NT2/D1 (cell line): ENCODE results near the gene DDX31.

Experiments used
- DNase-seq: peaks from one replicate; pipeline ENCODE4 v3.0.0-alpha.2; 2011; ENCODE audit warnings: low read depth, low spot score
- H3K27me3 ChIP-seq: 2 replicates; pipeline ENCODE4 v1.6.0; 2011; ENCODE audit warnings: mild to moderate bottlenecking; ENCODE audit not compliant: insufficient read length, insufficient read depth
- H3K36me3 ChIP-seq: 2 replicates; pipeline ENCODE4 v1.6.1; 2011; ENCODE audit warnings: mild to moderate bottlenecking, low read length, mixed read lengths; ENCODE audit not compliant: insufficient read depth, insufficient read length
- H3K4me1 ChIP-seq: 2 replicates; pipeline ENCODE4 v1.5.1; 2011; ENCODE audit not compliant: insufficient read depth, insufficient read length
- H3K4me3 ChIP-seq: 2 replicates; pipeline ENCODE4 v1.5.1; 2011; ENCODE audit warnings: low read depth; ENCODE audit not compliant: insufficient read length
- H3K9ac ChIP-seq: 2 replicates; pipeline ENCODE4 v1.6.0; 2011; ENCODE audit warnings: low read depth; ENCODE audit not compliant: insufficient read length
- H3K9me3 ChIP-seq: 2 replicates; pipeline ENCODE4 v1.5.1; 2011; ENCODE audit warnings: mild to moderate bottlenecking, low read length; ENCODE audit not compliant: insufficient read depth
- SUZ12 ChIP-seq: IDR thresholded peaks from 2 replicates; pipeline ENCODE4 v1.6.1; 2011; ENCODE audit not compliant: insufficient read length, insufficient read depth; ENCODE audit errors: extremely low read depth
- YY1 ChIP-seq: IDR thresholded peaks from 2 replicates; pipeline ENCODE4 v1.6.1; 2011; ENCODE audit not compliant: insufficient read length, insufficient read depth
- ZNF274 ChIP-seq: IDR thresholded peaks from 2 replicates; pipeline ENCODE4 v1.6.1; 2011; ENCODE audit warnings: mild to moderate bottlenecking, low read depth, low read length

Gene DDX31

GRCh38 chr9:132647806-132648205 lies 22.0 kb downstream of the DDX31 start:
- no peak for DNase-seq
- no peaks in the 10 kb centered on the region for H3K9me3 ChIP-seq
- H3K4me1 ChIP-seq: no peaks in the 10 kb centered on the region
- no peak overlapping the region for H3K4me3 ChIP-seq
- H3K27me3 ChIP-seq: no peaks in the 10 kb centered on the region
- peaks cover 99% of the 10 kb centered on the region for H3K36me3 ChIP-seq
- no peak for TF ChIP-seq YY1
- TF ChIP-seq SUZ12: no peak
- TF ChIP-seq ZNF274: no peak
- no peak overlapping the region for H3K9ac ChIP-seq

GRCh38 chr9:132647355-132647754 lies 22.4 kb downstream of the DDX31 start:
- H3K4me3 ChIP-seq: no peak overlapping the region
- TF ChIP-seq SUZ12 (no peak), YY1 (no peak), ZNF274 (no peak)
- no peaks in the 10 kb centered on the region for H3K4me1 ChIP-seq
- DNase-seq: no peak
- no peaks in the 10 kb centered on the region for H3K27me3 ChIP-seq
- peaks cover 99% of the 10 kb centered on the region for H3K36me3 ChIP-seq
- H3K9me3 ChIP-seq: no peaks in the 10 kb centered on the region
- H3K9ac ChIP-seq: no peak overlapping the region

GRCh38 chr9:132646726-132647125 lies 23.1 kb downstream of the DDX31 start:
- Histone ChIP-seq H3K9me3 (no peaks in the 10 kb centered on the region), H3K36me3 (peaks cover 98% of the 10 kb centered on the region), H3K4me3 (no peak overlapping the region), H3K4me1 (no peaks in the 10 kb centered on the region), H3K27me3 (no peaks in the 10 kb centered on the region), H3K9ac (no peak overlapping the region)
- no peak for DNase-seq
- no peak for TF ChIP-seq YY1
- TF ChIP-seq SUZ12: no peak
- TF ChIP-seq ZNF274: no peak

GRCh38 chr9:132645711-132646110 lies 24.1 kb downstream of the DDX31 start:
- Histone ChIP-seq H3K27me3 (no peaks in the 10 kb centered on the region), H3K36me3 (peaks cover 98% of the 10 kb centered on the region), H3K4me3 (no peak overlapping the region), H3K9ac (no peak overlapping the region), H3K4me1 (no peaks in the 10 kb centered on the region), H3K9me3 (no peaks in the 10 kb centered on the region)
- DNase-seq: no peak
- TF ChIP-seq YY1: no peak
- no peak for TF ChIP-seq SUZ12
- no peak for TF ChIP-seq ZNF274

GRCh38 chr9:132645306-132645705 lies 24.5 kb downstream of the DDX31 start:
- DNase-seq: no peak
- no peak for TF ChIP-seq ZNF274
- TF ChIP-seq YY1: no peak

GRCh38 chr9:132644251-132644650 lies 25.5 kb downstream of the DDX31 start:
- no peaks in the 10 kb centered on the region for H3K9me3 ChIP-seq
- TF ChIP-seq SUZ12 (no peak), YY1 (no peak), ZNF274 (no peak)
- no peak for DNase-seq
- H3K36me3 ChIP-seq: peaks cover 98% of the 10 kb centered on the region
- H3K9ac ChIP-seq: no peak overlapping the region
- H3K4me1 ChIP-seq: no peaks in the 10 kb centered on the region
- no peak overlapping the region for H3K4me3 ChIP-seq
- no peaks in the 10 kb centered on the region for H3K27me3 ChIP-seq

More at GRCh38 chr9:132645306-132645705, 24.5 kb downstream of the DDX31 start:
- Histone ChIP-seq H3K9me3 (no peaks in the 10 kb centered on the region), H3K9ac (no peak overlapping the region), H3K4me3 (no peak overlapping the region), H3K36me3 (peaks cover 98% of the 10 kb centered on the region), H3K27me3 (no peaks in the 10 kb centered on the region), H3K4me1 (no peaks in the 10 kb centered on the region)

GRCh38 chr9:132641216-132641615 lies 28.6 kb downstream of the DDX31 start:
- no peak for TF ChIP-seq SUZ12
- Histone ChIP-seq H3K27me3 (no peaks in the 10 kb centered on the region), H3K4me3 (no peak overlapping the region), H3K9me3 (no peaks in the 10 kb centered on the region), H3K4me1 (no peaks in the 10 kb centered on the region), H3K36me3 (peaks cover 98% of the 10 kb centered on the region), H3K9ac (no peak overlapping the region)
- DNase-seq: no peak

GRCh38 chr9:132639322-132639721 lies 30.5 kb downstream of the DDX31 start:
- H3K9me3 ChIP-seq: no peaks in the 10 kb centered on the region
- no peaks in the 10 kb centered on the region for H3K4me1 ChIP-seq
- H3K9ac ChIP-seq: no peak overlapping the region
- TF ChIP-seq SUZ12: no peak
- no peak for TF ChIP-seq YY1
- no peak for TF ChIP-seq ZNF274
- no peak overlapping the region for H3K4me3 ChIP-seq
- no peaks in the 10 kb centered on the region for H3K27me3 ChIP-seq
- H3K36me3 ChIP-seq: peaks cover 85% of the 10 kb centered on the region
- no peak for DNase-seq
